GM18868 (cell line): Measurements from ENCODE around the gene KLHDC8B.
A peak's percentile ranks its signal among the peaks of the same experiment; 100 is the strongest.

Source experiments
- ATAC-seq: cut with Tn5 transposase; IDR thresholded peaks from one replicate; pipeline ENCODE4 v1.9.1; 2021; ENCODE audit warnings: mild to moderate bottlenecking, moderate library complexity; ENCODE audit not compliant: unreplicated experiment

Gene KLHDC8B

GRCh38 chr3:49171119-49171774, at the start of gene KLHDC8B:
TSS of gene KLHDC8B (plus strand) at chr3:49171598. CDS start at chr3:49172770, 1,172 bp downstream.
- ATAC-seq: peak; percentile 71

GRCh38 chr3:49122022-49122421, 49.4 kb upstream of the KLHDC8B start:
- no peak for ATAC-seq

GRCh38 chr3:49122451-49122850, 48.9 kb upstream of the KLHDC8B start:
- ATAC-seq: no peak

- ATAC-seq: no peak
These were observed 48.4 kb upstream of the KLHDC8B start for GRCh38 chr3:49122886-49123545.

- no peak for ATAC-seq
These were observed 47.7 kb upstream of the KLHDC8B start for GRCh38 chr3:49123687-49124086.

- ATAC-seq: no peak
These were observed 47.2 kb upstream of the KLHDC8B start for GRCh38 chr3:49124203-49124602.

GRCh38 chr3:49124991-49125670, 46.3 kb upstream of the KLHDC8B start:
- no peak for ATAC-seq

GRCh38 chr3:49131040-49131439, 40.4 kb upstream of the KLHDC8B start:
- no peak for ATAC-seq

GRCh38 chr3:49131576-49131975, 39.8 kb upstream of the KLHDC8B start:
- ATAC-seq: no peak

- ATAC-seq: no peak
These were observed 39.3 kb upstream of the KLHDC8B start for GRCh38 chr3:49132073-49132436.

- no peak for ATAC-seq
These were observed 38.8 kb upstream of the KLHDC8B start, which contains the start of gene LAMB2 for GRCh38 chr3:49132437-49133225. TSS of gene LAMB2 (minus strand) at chr3:49133050. CDS start at chr3:49132867, 183 bp downstream.

- ATAC-seq: no peak
These were observed 38.0 kb upstream of the KLHDC8B start for GRCh38 chr3:49133226-49133951.

GRCh38 chr3:49134471-49135265, 36.7 kb upstream of the KLHDC8B start:
- no peak for ATAC-seq

GRCh38 chr3:49135499-49135898, 35.9 kb upstream of the KLHDC8B start:
- no peak for ATAC-seq

- no peak for ATAC-seq
These were observed 31.3 kb upstream of the KLHDC8B start for GRCh38 chr3:49140080-49140479.

GRCh38 chr3:49148159-49148558, 23.2 kb upstream of the KLHDC8B start:
- ATAC-seq: no peak

- no peak for ATAC-seq
These were observed 19.8 kb upstream of the KLHDC8B start for GRCh38 chr3:49151610-49152009.

- no peak for ATAC-seq
These were observed 18.0 kb upstream of the KLHDC8B start for GRCh38 chr3:49153349-49153912.

GRCh38 chr3:49157289-49157688, 14.1 kb upstream of the KLHDC8B start:
- no peak for ATAC-seq
